ENCODE measurements around the gene NXPE4. TPM values are rescaled to one million over a fixed set of nuclear protein-coding genes. Genes with fewer than 3 reads are reported as not detected.

The NXPE4 gene
- total RNA-seq, 2 donors from 2014 or later = not detected

GRCh38 chr11:114618139-114618538, 22.6 kb upstream of the NXPE4 start:
- H3K27me3 ChIP-seq (ENCODE audit: control insufficient read depth, insufficient read depth, low read length, poor library complexity, severe bottlenecking) = no peaks in the 10 kb centered on the region
- Mint-ChIP-seq H3K27ac (no peak overlapping the region), H3K4me3 (no peak overlapping the region), H3K4me1 (no peaks in the 10 kb centered on the region), H3K9me3 (peaks cover 96% of the 10 kb centered on the region), H3K27me3 (ENCODE audit: insufficient read depth) (no peaks in the 10 kb centered on the region), H3K36me3 (ENCODE audit: low read depth) (no peaks in the 10 kb centered on the region)
- H3K9ac ChIP-seq (ENCODE audit: extremely low read depth, low read length, poor library complexity, severe bottlenecking) = no peak overlapping the region
- H3K27ac ChIP-seq (ENCODE audit: low read depth, low read length) = no peak overlapping the region
- no peaks in the 10 kb centered on the region for H3K4me1 ChIP-seq (ENCODE audit: control insufficient read depth, insufficient read depth, low read length)
- H3K4me3 ChIP-seq (ENCODE audit: low read length) = no peak overlapping the region
- DNase-seq = no peak
- TF ChIP-seq CTCF (conservative IDR thresholded peaks at IDR 0.05) = no peak
- H3K9me3 ChIP-seq (ENCODE audit: control insufficient read depth, low read length) = peaks cover 96% of the 10 kb centered on the region
- no peaks in the 10 kb centered on the region for H3K36me3 ChIP-seq (ENCODE audit: control insufficient read depth, insufficient read depth, low read length)
- WGBS, 2 experiments (ENCODE audit: insufficient coverage in 1 of 2, insufficient read length in 1 of 2) = 93 to 95% methylated on average over 4 to 5 of the region's 5 CpGs

GRCh38 chr11:114617157-114618124, 21.9 kb upstream of the NXPE4 start:
- H3K9me3 Mint-ChIP-seq = peaks cover 97% of the 10 kb centered on the region
- peaks cover 96% of the 10 kb centered on the region for H3K9me3 ChIP-seq (ENCODE audit: control insufficient read depth, low read length)
- no peak overlapping the region for H3K4me3 Mint-ChIP-seq

GRCh38 chr11:114616516-114616915, 20.9 kb upstream of the NXPE4 start:
- Mint-ChIP-seq H3K27me3 (ENCODE audit: insufficient read depth) (no peaks in the 10 kb centered on the region), H3K9me3 (peaks cover 98% of the 10 kb centered on the region), H3K4me3 (no peak overlapping the region), H3K4me1 (no peaks in the 10 kb centered on the region), H3K36me3 (ENCODE audit: low read depth) (no peaks in the 10 kb centered on the region), H3K27ac (no peak overlapping the region)
- H3K27ac ChIP-seq (ENCODE audit: low read depth, low read length) = no peak overlapping the region
- DNase-seq = peak; percentile 2
- H3K36me3 ChIP-seq (ENCODE audit: control insufficient read depth, insufficient read depth, low read length) = no peaks in the 10 kb centered on the region
- no peak for TF ChIP-seq CTCF (conservative IDR thresholded peaks at IDR 0.05)
- peak overlapping the region; percentile 57 for H3K4me3 ChIP-seq (ENCODE audit: low read length)
- peaks cover 95% of the 10 kb centered on the region for H3K9me3 ChIP-seq (ENCODE audit: control insufficient read depth, low read length)
- H3K27me3 ChIP-seq (ENCODE audit: control insufficient read depth, insufficient read depth, low read length, poor library complexity, severe bottlenecking) = no peaks in the 10 kb centered on the region
- no peaks in the 10 kb centered on the region for H3K4me1 ChIP-seq (ENCODE audit: control insufficient read depth, insufficient read depth, low read length)
- H3K9ac ChIP-seq (ENCODE audit: extremely low read depth, low read length, poor library complexity, severe bottlenecking) = no peak overlapping the region
- WGBS, 2 experiments (ENCODE audit: insufficient coverage in 1 of 2, insufficient read length in 1 of 2) = 89 to 97% methylated on average over 7 to 8 of the region's 8 CpGs

More at GRCh38 chr11:114617157-114618124, 21.9 kb upstream of the NXPE4 start:
- WGBS, 2 experiments (ENCODE audit: insufficient coverage in 1 of 2, insufficient read length in 1 of 2) = 93 to 94% methylated on average over 24 to 29 of the region's 29 CpGs
- Histone ChIP-seq H3K27ac (ENCODE audit: low read depth, low read length) (no peak overlapping the region), H3K36me3 (ENCODE audit: control insufficient read depth, insufficient read depth, low read length) (no peaks in the 10 kb centered on the region), H3K4me1 (ENCODE audit: control insufficient read depth, insufficient read depth, low read length) (no peaks in the 10 kb centered on the region), H3K4me3 (ENCODE audit: low read length) (no peak overlapping the region), H3K27me3 (ENCODE audit: control insufficient read depth, insufficient read depth, low read length, poor library complexity, severe bottlenecking) (no peaks in the 10 kb centered on the region), H3K9ac (ENCODE audit: extremely low read depth, low read length, poor library complexity, severe bottlenecking) (no peak overlapping the region)
- H3K27ac Mint-ChIP-seq = no peak overlapping the region
- H3K27me3 Mint-ChIP-seq (ENCODE audit: insufficient read depth) = no peaks in the 10 kb centered on the region
- DNase-seq = peak; percentile 2
- H3K4me1 Mint-ChIP-seq = no peaks in the 10 kb centered on the region
- no peaks in the 10 kb centered on the region for H3K36me3 Mint-ChIP-seq (ENCODE audit: low read depth)
- no peak for TF ChIP-seq CTCF (conservative IDR thresholded peaks at IDR 0.05)
